Esophagus (tissue), 2 donors: ENCODE data around the gene SUPT20H. TPM values are rescaled to one million over a fixed set of nuclear protein-coding genes. Genes with fewer than 3 reads are reported as not detected.

Experiments used
- H3K27ac ChIP-seq, 2 donors: one replicate each; pipeline ENCODE4 v1.5.1; 2013; ENCODE audit warnings: low read depth in 2 of 2, mild to moderate bottlenecking in 2 of 2, inconsistent platforms in 1 of 2, low read length in 1 of 2, moderate library complexity in 1 of 2
- H3K27me3 ChIP-seq, 2 donors: one replicate each; pipeline ENCODE4 v1.6.1; 2013; ENCODE audit warnings: low read length in 2 of 2, control low read depth in 1 of 2, mild to moderate bottlenecking in 1 of 2; ENCODE audit not compliant: insufficient read depth in 2 of 2, control insufficient read depth in 1 of 2
- H3K36me3 ChIP-seq, 2 donors: one replicate each; pipeline ENCODE4 v1.6.1; 2013; ENCODE audit warnings: low read length in 1 of 2; ENCODE audit not compliant: control insufficient read depth in 2 of 2, insufficient read depth in 2 of 2
- H3K4me1 ChIP-seq, 2 donors: one replicate each; pipeline ENCODE4 v1.6.1; 2013; ENCODE audit warnings: low read length in 1 of 2; ENCODE audit not compliant: control insufficient read depth in 2 of 2, insufficient read depth in 2 of 2
- H3K4me3 ChIP-seq, 2 donors: one replicate each; pipeline ENCODE4 v1.5.1; 2013; ENCODE audit warnings: low read length in 2 of 2, mild to moderate bottlenecking in 2 of 2, low read depth in 1 of 2, moderate library complexity in 1 of 2
- H3K9me3 ChIP-seq, 2 donors: one replicate each; pipeline ENCODE4 v1.6.1; 2013; ENCODE audit warnings: mild to moderate bottlenecking in 2 of 2, low read depth in 1 of 2, low read length in 1 of 2, moderate library complexity in 1 of 2; ENCODE audit not compliant: control insufficient read depth in 2 of 2, insufficient read depth in 1 of 2
- WGBS, 2 donors: extraction: QIAGEN DNeasy Blood & Tissue Kit; methylation state at CpG; one replicate each; pipeline ENCODE4 v1.1.7; 2013; 5-methylcytosine and 5-hydroxymethylcytosine counted together
- polyA plus RNA-seq, 2 donors: library from polyadenylated mRNA; stranded (reverse); fragments of 200-250 nt; gene quantifications; one replicate each; pipeline ENCODE4 v1.2.3, GENCODE V29; 2013
- donor health status: healthy with polysubstance abuse.
- donor health status: Bipolar disorder and iron deficiency.

The SUPT20H gene
- polyA plus RNA-seq, 2 donors = 16.2 to 16.6 TPM

DNA sequence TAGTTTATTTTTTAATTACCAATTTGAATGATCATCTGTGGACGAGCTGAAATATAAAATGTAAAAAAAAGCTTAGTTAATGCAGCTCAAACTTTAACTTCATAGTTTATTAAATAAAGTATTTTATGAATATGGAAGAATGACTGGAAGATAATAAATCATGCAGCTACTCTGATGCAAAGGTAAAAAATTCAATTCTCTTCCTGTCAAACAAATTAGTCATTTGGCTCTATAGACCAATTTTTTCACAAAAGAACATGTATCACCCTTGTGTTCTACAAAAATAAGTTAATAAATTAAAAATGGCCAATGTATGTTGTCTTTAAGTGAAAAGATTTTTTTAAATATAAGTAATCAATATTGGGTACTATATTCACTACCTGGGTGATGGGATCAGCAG lies 32.7 kb downstream of the SUPT20H start:
- no peak overlapping the region for H3K4me3 ChIP-seq
- H3K27me3 ChIP-seq = no peaks in the 10 kb centered on the region
- H3K36me3 ChIP-seq = peaks cover 3% of the 10 kb centered on the region in 2 donors
- H3K27ac ChIP-seq = no peak overlapping the region
- H3K9me3 ChIP-seq = no peaks in the 10 kb centered on the region
- 94 to 97% methylated on average over 1 of the region's 1 CpG for WGBS, 2 donors
- no peaks in the 10 kb centered on the region for H3K4me1 ChIP-seq

DNA sequence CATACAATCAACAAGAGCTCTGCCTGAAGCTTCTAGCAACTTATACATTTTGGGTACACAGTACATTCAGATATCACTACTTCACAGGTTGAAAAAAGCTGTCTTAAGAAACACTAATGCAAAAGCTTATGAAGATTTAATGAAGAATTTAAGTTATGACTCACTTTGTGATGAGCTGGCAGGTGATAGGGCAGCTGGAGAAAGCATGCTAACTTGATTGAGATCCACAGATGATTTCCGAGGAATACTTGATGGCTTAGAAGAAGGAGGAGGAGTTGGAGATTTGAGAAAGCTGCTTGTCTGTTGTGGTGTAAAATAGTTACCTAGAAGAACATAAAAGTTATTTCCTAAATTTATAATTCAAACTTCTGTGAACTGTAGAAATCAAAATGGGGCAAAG lies 35.6 kb downstream of the SUPT20H start:
- 60 to 77% methylated on average over 1 of the region's 1 CpG for whole genome bisulfite sequencing, 2 donors
- Histone ChIP-seq H3K9me3 (no peaks in the 10 kb centered on the region), H3K4me3 (no peak overlapping the region), H3K27ac (no peak overlapping the region), H3K36me3 (peaks cover 5 to 6% of the 10 kb centered on the region in 2 donors), H3K4me1 (no peaks in the 10 kb centered on the region), H3K27me3 (no peaks in the 10 kb centered on the region)

DNA sequence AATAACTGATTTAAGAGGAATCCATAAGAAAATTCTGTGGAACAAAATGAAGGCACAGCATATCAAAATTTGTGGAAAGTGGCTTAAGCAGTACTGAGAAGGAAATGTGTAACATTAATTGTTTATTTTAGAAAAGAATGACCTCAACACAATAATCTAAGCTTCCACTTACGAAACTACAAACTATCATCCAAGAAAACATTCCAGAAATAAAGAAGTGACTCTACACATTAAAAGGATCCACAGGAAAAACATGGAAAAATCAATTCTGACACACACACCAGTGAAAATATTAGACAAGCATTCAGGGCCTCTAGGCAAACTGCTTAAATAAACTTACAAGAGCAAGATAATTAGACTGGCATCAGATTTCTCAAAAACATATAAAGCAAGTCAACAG lies 44.9 kb downstream of the SUPT20H start:
- H3K27ac ChIP-seq = no peak overlapping the region
- H3K9me3 ChIP-seq = no peaks in the 10 kb centered on the region
- no peaks in the 10 kb centered on the region for H3K27me3 ChIP-seq
- peaks cover 3 to 5% of the 10 kb centered on the region in 2 donors for H3K36me3 ChIP-seq
- no peaks in the 10 kb centered on the region for H3K4me1 ChIP-seq
- H3K4me3 ChIP-seq = no peak overlapping the region
- 76 to 80% methylated on average over 1 of the region's 1 CpG for WGBS, 2 donors

DNA sequence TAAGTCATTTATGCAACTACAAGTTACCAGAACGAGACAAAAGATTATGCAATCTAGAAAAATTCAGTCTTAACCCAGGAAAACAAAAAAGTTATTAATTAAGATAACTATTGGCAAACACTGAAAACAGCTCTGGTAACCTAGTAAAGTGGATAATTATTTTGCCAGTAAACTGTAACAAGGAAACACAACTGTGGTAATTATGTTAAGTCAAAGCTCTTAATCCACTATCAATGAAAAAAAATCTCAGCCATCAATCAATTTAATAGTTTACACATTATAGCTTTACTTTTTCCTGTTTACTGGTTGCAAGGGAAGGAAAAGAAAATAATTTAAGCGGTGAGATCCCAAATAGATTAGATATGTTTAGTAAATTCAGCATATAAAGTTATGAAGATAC lies 47.7 kb downstream of the SUPT20H start:
- 56 to 81% methylated on average over 2 of the region's 2 CpGs for WGBS, 2 donors
- H3K36me3 ChIP-seq = peaks cover 4 to 5% of the 10 kb centered on the region in 2 donors
- H3K4me1 ChIP-seq = no peaks in the 10 kb centered on the region
- H3K9me3 ChIP-seq = no peaks in the 10 kb centered on the region
- no peak overlapping the region for H3K4me3 ChIP-seq
- no peak overlapping the region for H3K27ac ChIP-seq
- H3K27me3 ChIP-seq = no peaks in the 10 kb centered on the region

DNA sequence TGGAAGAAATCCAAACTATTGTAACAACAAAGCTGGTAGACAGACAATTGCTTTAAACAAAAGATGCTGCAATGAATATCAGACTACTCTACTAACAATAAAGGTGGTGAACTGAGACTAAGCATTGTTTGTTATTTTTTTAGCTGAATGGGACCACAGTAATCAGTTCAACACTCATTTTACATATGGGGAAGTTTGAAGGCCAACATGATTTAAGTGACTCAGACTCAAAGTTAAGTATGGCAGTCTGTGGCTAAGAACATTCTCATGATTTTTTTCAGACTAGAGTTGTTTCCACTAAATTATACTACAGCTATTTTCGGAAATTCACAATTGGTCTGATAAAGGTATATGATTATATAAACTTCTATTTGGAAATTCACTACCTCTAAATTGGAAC lies 48.5 kb downstream of the SUPT20H start:
- H3K27ac ChIP-seq = no peak overlapping the region
- H3K27me3 ChIP-seq = no peaks in the 10 kb centered on the region
- H3K4me1 ChIP-seq = no peaks in the 10 kb centered on the region
- H3K36me3 ChIP-seq = peaks cover 4 to 5% of the 10 kb centered on the region in 2 donors
- no peaks in the 10 kb centered on the region for H3K9me3 ChIP-seq
- 72 to 88% methylated on average over 1 of the region's 1 CpG for WGBS, 2 donors
- H3K4me3 ChIP-seq = no peak overlapping the region

DNA sequence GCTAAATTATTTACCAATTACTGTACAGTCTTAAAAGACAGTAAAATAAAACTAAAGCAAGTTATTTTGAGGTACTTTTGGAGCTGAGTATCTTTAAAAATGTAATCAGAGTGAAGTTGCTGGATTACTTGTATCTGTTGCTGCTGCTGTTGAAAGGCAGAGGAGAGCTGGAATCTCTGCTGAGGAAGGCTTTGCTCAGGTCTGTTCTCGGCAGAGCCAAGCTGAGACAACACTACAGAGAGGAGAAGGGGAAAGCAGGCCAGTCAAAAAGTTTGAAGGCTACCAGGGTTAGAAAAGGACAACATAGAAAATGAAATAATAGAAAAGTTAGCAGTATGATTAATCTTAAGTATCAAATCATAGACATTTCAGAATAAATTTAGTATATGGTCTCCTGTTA lies 49.1 kb downstream of the SUPT20H start:
- H3K27me3 ChIP-seq = no peaks in the 10 kb centered on the region
- peaks cover 4 to 5% of the 10 kb centered on the region in 2 donors for H3K36me3 ChIP-seq
- no peaks in the 10 kb centered on the region for H3K9me3 ChIP-seq
- no peaks in the 10 kb centered on the region for H3K4me1 ChIP-seq
- 86 to 92% methylated on average over 1 of the region's 1 CpG for WGBS, 2 donors
- H3K4me3 ChIP-seq = no peak overlapping the region
- H3K27ac ChIP-seq = no peak overlapping the region

DNA sequence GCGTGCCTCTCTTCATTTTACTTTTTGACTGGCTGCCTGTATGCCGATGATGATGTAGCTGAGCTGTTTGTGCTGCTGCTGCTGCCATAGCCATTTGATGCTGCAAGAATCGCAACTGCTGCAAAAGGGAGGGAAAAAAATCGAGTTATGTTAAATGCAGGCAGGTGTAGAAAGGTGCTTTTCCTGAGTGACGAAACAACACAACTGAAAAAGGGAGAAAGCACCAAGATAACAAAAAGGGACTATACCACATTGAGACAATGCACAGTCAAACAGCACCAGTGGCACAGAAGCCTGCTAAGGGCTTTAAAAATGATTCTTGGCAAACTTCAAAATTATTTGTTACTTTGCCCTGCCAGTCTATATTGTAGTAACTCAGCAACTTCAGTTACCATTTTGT lies 49.8 kb downstream of the SUPT20H start:
- H3K4me3 ChIP-seq = no peak overlapping the region
- H3K36me3 ChIP-seq = peaks cover 4 to 5% of the 10 kb centered on the region in 2 donors
- H3K27me3 ChIP-seq = no peaks in the 10 kb centered on the region
- whole genome bisulfite sequencing, 2 donors = 85 to 89% methylated on average over 5 of the region's 5 CpGs
- H3K27ac ChIP-seq = no peak overlapping the region
- H3K9me3 ChIP-seq = no peaks in the 10 kb centered on the region
- H3K4me1 ChIP-seq = no peaks in the 10 kb centered on the region

DNA sequence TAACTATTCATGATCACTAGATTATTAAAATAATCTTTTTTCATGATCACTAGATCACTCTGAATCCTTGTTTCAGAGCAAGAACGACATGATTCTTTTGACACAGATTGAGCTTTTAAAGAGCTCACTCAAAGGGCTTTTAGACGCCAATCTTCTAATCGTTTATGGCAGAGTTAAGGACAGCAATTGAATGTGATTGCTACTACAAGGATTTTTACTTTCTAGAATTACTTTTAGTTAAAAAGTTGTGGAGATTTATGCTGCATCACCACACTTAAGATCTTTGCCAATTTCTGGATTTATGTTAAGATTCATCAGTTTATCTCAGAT lies 57.6 kb downstream of the SUPT20H start:
- Histone ChIP-seq H3K36me3 (no peaks in the 10 kb centered on the region), H3K27ac (no peak overlapping the region), H3K27me3 (no peaks in the 10 kb centered on the region), H3K4me3 (no peak overlapping the region), H3K9me3 (no peaks in the 10 kb centered on the region), H3K4me1 (peaks cover 2% of the 10 kb centered on the region in 2 donors)
- WGBS, 2 donors = 30% methylated on average over 3 of the region's 3 CpGs

DNA sequence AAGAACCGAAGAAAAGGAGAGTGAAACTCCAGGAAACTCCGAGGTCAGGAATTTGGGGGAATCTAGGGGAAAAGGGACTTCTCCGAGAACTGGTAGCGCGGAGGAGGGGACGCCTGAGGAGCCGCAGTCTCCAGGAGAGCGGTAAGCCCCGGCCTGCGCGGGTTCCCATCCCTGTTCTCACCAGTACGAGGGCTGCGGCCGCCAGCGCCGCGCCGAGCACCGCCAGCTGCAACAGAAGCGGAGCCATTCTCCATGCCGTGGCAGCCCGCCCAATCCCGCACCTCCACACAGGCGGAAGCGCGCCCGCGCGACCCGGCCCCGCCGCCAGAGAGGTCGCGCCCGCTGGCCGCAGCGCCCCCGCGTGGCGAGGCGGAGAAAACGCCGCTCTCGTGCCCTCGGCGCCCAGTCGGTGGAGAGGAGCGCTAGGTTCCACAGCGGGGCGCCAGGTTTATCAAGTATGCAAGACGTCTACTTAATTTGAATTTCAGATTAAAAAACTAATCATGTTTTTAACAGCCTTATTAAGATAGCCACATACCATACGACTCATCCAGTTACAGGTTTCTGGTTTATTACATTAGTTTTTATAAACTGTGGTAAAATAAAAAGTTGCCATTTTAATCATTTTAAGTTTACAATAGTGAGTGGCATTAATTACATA lies 60.3 kb downstream of the SUPT20H start, which contains the start of gene ALG5:
ALG5 (minus strand) TSS at position 287 of the 661 bp plus-strand sequence; CDS start at position 247, 40 bp downstream.
- H3K4me1 ChIP-seq = peaks cover 2% of the 10 kb centered on the region in 2 donors
- 0% methylated on average over 33 to 52 of the region's 52 CpGs for WGBS, 2 donors
- peak within 1 kb of the TSS; percentile 100 for H3K27ac ChIP-seq
- peak within 1 kb of the TSS; percentile 84 to 93 for H3K4me3 ChIP-seq
- H3K27me3 ChIP-seq = no peaks in the 10 kb centered on the region
- H3K9me3 ChIP-seq = no peaks in the 10 kb centered on the region
- H3K36me3 ChIP-seq = peaks cover 0 to 4% of the 10 kb centered on the region in 2 donors

DNA sequence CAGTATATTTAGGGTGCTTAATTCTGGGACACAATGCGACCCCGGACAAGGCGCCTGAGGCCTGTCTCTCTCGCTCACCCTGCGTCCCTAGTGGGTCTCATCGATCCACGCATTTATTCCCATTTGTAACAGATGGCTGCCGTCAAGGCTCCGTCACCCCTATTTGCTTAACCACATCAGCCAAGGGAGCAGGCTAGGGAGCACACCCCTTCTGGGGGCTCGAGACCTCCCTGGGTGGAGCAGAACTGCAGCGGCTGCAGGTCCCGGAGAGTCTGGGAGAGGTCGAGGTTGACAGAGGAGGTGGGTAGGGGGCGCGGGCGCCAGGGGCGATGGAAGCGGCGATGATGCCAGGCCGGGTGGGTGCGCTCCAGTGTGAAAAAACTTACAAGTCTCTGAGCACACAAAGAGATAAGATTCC lies 60.9 kb downstream of the SUPT20H start:
- H3K4me1 ChIP-seq = peaks cover 2% of the 10 kb centered on the region in 2 donors
- peak overlapping the region; percentile 84 to 93 for H3K4me3 ChIP-seq
- H3K27me3 ChIP-seq = no peaks in the 10 kb centered on the region
- no peaks in the 10 kb centered on the region for H3K9me3 ChIP-seq
- H3K27ac ChIP-seq = peak overlapping the region in 1 of 2 donors; percentile 88
- WGBS, 2 donors = 1% methylated on average over 21 of the region's 21 CpGs
- peaks cover 0 to 4% of the 10 kb centered on the region in 2 donors for H3K36me3 ChIP-seq
